GM18526 (cell line): Measurements from ENCODE around the gene CXXC1.

Experiments used
- POLR2A ChIP-seq: IDR thresholded peaks from 3 replicates; pipeline ENCODE4 v1.6.1; 2011; ENCODE audit not compliant: insufficient read length; ENCODE audit errors: extremely low read depth

CXXC1 gene

GRCh38 chr18:50306944-50307343 is 19.5 kb upstream of the CXXC1 start:
- no peak for TF ChIP-seq POLR2A

GRCh38 chr18:50301074-50301473 is 13.6 kb upstream of the CXXC1 start:
- no peak for TF ChIP-seq POLR2A

GRCh38 chr18:50299626-50300388 is 12.3 kb upstream of the CXXC1 start:
- TF ChIP-seq POLR2A, result no peak

- no peak for TF ChIP-seq POLR2A
These were observed 11.2 kb upstream of the CXXC1 start for GRCh38 chr18:50298443-50299284.

- no peak for TF ChIP-seq POLR2A
These were observed 10.3 kb upstream of the CXXC1 start for GRCh38 chr18:50297621-50298442.

GRCh38 chr18:50293039-50293438 is 5.5 kb upstream of the CXXC1 start:
- no peak for TF ChIP-seq POLR2A

GRCh38 chr18:50289108-50289443 is 1.6 kb upstream of the CXXC1 start:
- no peak for TF ChIP-seq POLR2A

GRCh38 chr18:50287028-50287440 is 458 bp downstream of the CXXC1 start:
- no peak for TF ChIP-seq POLR2A

GRCh38 chr18:50286391-50287027 is 983 bp downstream of the CXXC1 start:
- no peak for TF ChIP-seq POLR2A

GRCh38 chr18:50285631-50286321 is 1.7 kb downstream of the CXXC1 start:
- TF ChIP-seq POLR2A, result no peak

- TF ChIP-seq POLR2A, result no peak
These were observed 2.4 kb downstream of the CXXC1 start for GRCh38 chr18:50285071-50285470.

- no peak for TF ChIP-seq POLR2A
These were observed 3.1 kb downstream of the CXXC1 start for GRCh38 chr18:50284255-50284885.

GRCh38 chr18:50283469-50284209 is 3.9 kb downstream of the CXXC1 start:
- no peak for TF ChIP-seq POLR2A

GRCh38 chr18:50282521-50283335 is 4.8 kb downstream of the CXXC1 start:
- no peak for TF ChIP-seq POLR2A
